Right lobe of liver (tissue), 4 donors: ENCODE measurements around the gene IMPDH1.

Source experiments
- POLR2A ChIP-seq: fragments of 450-650 bp; IDR thresholded peaks from one replicate; pipeline ENCODE4 v1.6.1; 2017; ENCODE audit warnings: antibody characterized with exemption, mild to moderate bottlenecking
- TF ChIP-seq, protein P1 (sequence below), 4 donors: fragments of 200-600 bp in 3 of 4; fragments of 450-650 bp in 1 of 4; IDR thresholded peaks; one replicate each; pipeline versions ENCODE4 v1.5.1 to v1.8.0; 2016 to 2022; ENCODE audit warnings: antibody characterized with exemption in 4 of 4, mild to moderate bottlenecking in 2 of 4
- donor health status: DM: no; HTN: no; CAD: no.
- donor health status: DM: no; HTN: no; CAD: no.
- donor health status: DM: no; HTN: yes; CAD: no.

DNA sequence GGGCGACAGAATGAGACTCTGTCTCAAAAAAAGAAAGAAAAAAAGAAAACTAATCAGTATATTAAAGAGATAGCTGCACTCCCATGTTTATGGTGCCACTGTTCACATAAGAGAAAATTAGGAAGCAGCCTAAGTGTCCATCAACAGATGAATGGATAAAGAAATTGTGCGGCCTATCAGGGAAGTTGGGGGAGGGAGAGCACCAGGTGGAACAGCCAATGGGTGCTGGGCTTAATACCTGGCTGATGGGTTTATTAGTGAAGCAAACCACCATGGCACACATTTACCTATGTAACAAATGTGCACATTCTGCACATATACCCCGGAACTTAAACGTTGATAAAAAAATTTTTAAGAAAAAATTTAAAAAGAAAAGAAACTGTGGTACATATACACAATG lies 39.3 kb downstream of the IMPDH1 start:
- TF ChIP-seq, protein P1, sequence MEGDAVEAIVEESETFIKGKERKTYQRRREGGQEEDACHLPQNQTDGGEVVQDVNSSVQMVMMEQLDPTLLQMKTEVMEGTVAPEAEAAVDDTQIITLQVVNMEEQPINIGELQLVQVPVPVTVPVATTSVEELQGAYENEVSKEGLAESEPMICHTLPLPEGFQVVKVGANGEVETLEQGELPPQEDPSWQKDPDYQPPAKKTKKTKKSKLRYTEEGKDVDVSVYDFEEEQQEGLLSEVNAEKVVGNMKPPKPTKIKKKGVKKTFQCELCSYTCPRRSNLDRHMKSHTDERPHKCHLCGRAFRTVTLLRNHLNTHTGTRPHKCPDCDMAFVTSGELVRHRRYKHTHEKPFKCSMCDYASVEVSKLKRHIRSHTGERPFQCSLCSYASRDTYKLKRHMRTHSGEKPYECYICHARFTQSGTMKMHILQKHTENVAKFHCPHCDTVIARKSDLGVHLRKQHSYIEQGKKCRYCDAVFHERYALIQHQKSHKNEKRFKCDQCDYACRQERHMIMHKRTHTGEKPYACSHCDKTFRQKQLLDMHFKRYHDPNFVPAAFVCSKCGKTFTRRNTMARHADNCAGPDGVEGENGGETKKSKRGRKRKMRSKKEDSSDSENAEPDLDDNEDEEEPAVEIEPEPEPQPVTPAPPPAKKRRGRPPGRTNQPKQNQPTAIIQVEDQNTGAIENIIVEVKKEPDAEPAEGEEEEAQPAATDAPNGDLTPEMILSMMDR (IDR thresholded peaks at IDR 0.05), result no peak
- no peak for TF ChIP-seq POLR2A
